Astrocyte of the spinal cord (primary cell): ENCODE measurements around the gene ABCA13.

Experiments used
- DNase-seq: peaks from one replicate; pipeline ENCODE4 v3.0.0; 2011; ENCODE audit warnings: low read depth, low spot score
- H3K4me3 ChIP-seq: 2 replicates; pipeline ENCODE4 v1.5.1; 2011; ENCODE audit warnings: low read depth, mild to moderate bottlenecking, low read length, moderate library complexity
- in situ Hi-C: cut with HindIII; loops from 2 replicates; pipeline ENCODE4 v1.10.0; 2017; ENCODE audit warnings: low sequenced_read_pairs
- TF ChIP-seq, protein P1 (sequence below): IDR thresholded peaks from 2 replicates; pipeline ENCODE4 v1.5.1; 2012; ENCODE audit warnings: low read depth, mild to moderate bottlenecking, low read length, inconsistent platforms

The ABCA13 gene

DNA sequence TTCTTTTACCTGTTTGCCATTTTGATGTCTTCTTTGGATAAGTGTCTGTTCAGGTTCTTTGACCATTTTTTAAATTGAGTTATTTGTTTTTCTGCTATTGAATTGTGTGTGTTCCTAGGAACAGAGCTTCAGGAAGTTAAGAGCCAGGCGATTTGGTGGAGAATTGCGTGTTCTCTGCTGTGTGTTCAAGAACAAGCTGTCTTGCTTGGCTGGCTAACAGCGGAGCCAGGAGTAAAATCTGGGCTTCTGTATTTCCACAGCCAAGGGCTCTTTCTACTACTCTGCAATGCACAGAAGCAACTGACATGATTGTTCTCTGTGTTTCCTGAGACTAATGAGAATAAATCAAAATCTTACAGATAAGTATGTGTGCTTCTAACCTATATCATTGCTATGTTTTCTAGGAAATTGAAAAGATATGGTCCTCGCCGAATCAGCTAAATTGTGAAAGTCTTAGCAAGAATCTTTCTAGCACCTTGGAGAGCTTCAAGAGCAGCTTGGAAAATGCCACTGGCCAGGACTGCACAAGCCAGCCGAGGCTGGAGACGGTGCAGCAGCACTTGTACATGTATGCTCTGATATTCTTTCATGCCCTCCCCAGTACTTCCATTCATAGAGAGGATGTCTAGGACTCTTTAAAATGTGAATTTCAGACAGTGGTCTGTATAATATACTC lies 124.2 kb downstream of the ABCA13 start:
- in situ Hi-C loops: no loop called here
- no peak overlapping the region for H3K4me3 ChIP-seq
- TF ChIP-seq, protein P1, sequence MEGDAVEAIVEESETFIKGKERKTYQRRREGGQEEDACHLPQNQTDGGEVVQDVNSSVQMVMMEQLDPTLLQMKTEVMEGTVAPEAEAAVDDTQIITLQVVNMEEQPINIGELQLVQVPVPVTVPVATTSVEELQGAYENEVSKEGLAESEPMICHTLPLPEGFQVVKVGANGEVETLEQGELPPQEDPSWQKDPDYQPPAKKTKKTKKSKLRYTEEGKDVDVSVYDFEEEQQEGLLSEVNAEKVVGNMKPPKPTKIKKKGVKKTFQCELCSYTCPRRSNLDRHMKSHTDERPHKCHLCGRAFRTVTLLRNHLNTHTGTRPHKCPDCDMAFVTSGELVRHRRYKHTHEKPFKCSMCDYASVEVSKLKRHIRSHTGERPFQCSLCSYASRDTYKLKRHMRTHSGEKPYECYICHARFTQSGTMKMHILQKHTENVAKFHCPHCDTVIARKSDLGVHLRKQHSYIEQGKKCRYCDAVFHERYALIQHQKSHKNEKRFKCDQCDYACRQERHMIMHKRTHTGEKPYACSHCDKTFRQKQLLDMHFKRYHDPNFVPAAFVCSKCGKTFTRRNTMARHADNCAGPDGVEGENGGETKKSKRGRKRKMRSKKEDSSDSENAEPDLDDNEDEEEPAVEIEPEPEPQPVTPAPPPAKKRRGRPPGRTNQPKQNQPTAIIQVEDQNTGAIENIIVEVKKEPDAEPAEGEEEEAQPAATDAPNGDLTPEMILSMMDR: no peak
- peak; percentile 5 for DNase-seq

DNA sequence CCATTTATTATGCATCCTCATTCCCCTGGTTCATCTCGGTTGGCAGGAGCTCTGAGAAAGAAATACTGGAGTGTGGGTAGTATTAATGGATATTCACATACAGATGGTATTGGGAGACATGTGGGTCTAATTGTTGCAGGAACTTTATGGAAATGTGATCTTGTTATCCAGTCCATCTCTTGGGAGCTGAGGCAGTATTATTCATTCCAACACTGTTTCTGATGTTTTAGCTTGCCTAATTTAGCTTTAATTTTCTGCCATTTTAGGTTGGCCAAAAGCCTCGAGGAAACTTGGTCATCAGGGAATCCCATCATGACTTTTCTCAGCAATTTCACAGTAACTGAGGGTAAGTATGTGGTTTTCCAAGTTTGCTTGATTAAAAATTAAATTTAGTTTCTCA lies 125.7 kb downstream of the ABCA13 start:
- in situ Hi-C loops: no loop called here
- TF ChIP-seq, protein P1: no peak
- H3K4me3 ChIP-seq: no peak overlapping the region
- DNase-seq: no peak

DNA sequence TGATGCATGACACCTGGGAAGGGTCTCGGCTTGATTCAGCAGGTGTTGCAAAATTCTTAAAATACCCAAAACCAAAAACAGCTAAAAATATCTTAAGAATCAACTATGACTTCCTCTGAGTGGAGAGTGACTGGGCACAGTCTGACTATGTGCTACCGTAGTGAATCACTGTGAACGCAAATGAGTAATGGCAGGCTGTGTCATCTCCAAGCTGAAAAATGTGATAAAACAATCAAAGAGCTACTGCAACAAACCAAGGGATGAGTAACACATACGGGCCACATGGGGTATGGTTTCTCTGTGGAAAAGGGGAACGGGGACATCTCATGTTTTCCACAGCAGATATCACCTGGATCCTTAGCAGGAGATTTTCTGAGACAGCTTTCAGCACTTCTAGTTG lies 127.5 kb downstream of the ABCA13 start:
- TF ChIP-seq, protein P1: no peak
- in situ Hi-C loops: no loop called here
- H3K4me3 ChIP-seq: no peak overlapping the region
- DNase-seq: peak; percentile 56

DNA sequence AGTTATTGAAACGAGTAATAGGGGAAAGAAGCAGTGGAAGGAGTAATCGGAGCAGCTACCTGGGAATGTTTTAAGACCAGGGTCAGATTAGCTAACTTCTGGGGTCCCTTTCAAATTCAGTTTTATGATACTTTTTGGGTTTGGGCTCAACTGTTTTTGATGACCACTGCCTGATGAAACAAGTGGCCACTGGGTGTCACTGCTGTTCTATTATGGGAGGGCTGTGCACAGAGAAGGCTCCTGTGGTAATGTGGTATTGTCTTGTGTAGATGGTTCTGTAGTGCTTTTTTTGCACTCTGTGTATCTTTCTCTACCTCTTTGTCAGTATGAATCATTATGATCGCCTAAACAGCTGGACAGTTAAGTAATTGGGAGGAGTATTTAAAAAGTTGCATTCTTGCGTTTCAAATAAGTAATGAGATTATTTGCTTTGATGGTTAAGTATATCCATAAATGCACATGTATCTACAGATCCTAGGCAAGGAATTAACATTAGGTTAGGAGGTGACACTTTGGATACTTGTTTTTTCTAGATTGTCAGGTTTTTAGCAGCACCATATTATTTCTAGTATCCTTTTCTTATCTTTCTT lies 128.4 kb downstream of the ABCA13 start:
- in situ Hi-C loops: no loop called here
- peak; percentile 76 for DNase-seq
- H3K4me3 ChIP-seq: no peak overlapping the region
- TF ChIP-seq, protein P1: peak; percentile 82

DNA sequence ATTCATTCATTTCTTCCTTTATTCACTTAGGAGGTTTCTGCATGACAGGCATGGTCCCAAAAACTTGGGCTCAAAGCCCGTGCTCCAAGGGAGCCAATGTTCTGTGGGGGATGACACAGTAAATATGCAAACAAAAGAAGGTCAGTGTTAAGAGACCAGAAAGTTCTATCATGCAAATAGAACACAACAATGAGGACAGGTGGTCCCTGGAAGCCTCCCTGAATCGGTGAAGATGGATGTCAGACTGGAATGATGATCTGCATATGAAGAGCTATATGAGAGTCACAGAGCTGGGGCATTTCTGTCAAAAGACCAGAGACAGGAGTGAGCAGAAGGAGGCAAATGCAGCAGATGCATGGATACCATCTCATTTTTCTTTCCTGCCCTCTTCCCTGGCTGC lies 129.0 kb downstream of the ABCA13 start:
- DNase-seq: no peak
- in situ Hi-C loops: no loop called here
- no peak overlapping the region for H3K4me3 ChIP-seq
- TF ChIP-seq, protein P1: no peak

DNA sequence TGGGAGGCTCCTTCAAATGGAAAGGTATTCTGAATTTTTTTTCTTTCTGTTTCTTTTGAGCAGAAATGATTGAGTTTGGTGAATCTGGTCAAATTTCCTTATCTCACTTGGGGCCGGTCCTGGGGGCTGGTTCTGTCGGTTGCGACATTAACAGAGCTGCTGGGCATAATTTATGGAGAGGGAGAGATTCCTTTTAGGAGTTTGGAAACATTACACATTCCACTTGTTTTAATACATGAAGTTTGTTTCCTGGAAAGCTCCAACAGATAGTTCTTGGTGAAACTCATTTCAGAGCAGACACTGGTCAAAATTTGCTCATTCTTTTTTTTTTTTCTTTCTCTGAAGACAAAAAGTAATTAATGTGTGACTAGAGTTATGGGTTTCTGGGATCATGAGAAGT lies 129.9 kb downstream of the ABCA13 start:
- in situ Hi-C loops: no loop called here
- DNase-seq: no peak
- H3K4me3 ChIP-seq: no peak overlapping the region
- TF ChIP-seq, protein P1: no peak
